ENCODE results near the gene PLXDC2. TPM values are rescaled to one million over a fixed set of nuclear protein-coding genes. Genes with fewer than 3 reads are reported as not detected.
"Not testable (repeated sequence)": the region's sequence is repeated elsewhere in the genome, so short reads cannot be mapped to it uniquely, and the experiment has no call there.

The PLXDC2 gene
- total RNA-seq, 6 donors from 2014 or later: 39.0 to 129 (median 68.0) TPM

GRCh38 chr10:20207653-20208052, 391.4 kb downstream of the PLXDC2 start:
- peak in 1 of 2 donors; percentile 91 for ATAC-seq (ENCODE audit: low FRiP score in 2 of 2)

GRCh38 chr10:20209098-20209497, 392.9 kb downstream of the PLXDC2 start:
- DNase-seq; H3K4me3 ChIP-seq; H3K4me1 ChIP-seq; H3K9me3 ChIP-seq; H3K27ac ChIP-seq; H3K36me3 ChIP-seq; H3K27me3 ChIP-seq; ATAC-seq (ENCODE audit: low FRiP score in 2 of 2): not testable (repeated sequence)
- WGBS, 2 donors: 97 to 98% methylated on average over 7 of the region's 7 CpGs

More at GRCh38 chr10:20207653-20208052, 391.4 kb downstream of the PLXDC2 start:
- TF ChIP-seq POLR2AphosphoS5 (IDR thresholded peaks at IDR 0.05) (no peak), EP300 (IDR thresholded peaks at IDR 0.05) (no peak), POLR2A (IDR thresholded peaks at IDR 0.05) (no peak), CTCF (IDR thresholded peaks at IDR 0.05) (no peak)
- H3K9me3 ChIP-seq: no peaks in the 10 kb centered on the region
- DNase-seq: no peak
- no peak overlapping the region for H3K27ac ChIP-seq
- no peak overlapping the region for H3K4me3 ChIP-seq
- no peaks in the 10 kb centered on the region for H3K27me3 ChIP-seq
- no peaks in the 10 kb centered on the region for H3K4me1 ChIP-seq
- H3K36me3 ChIP-seq: no peaks in the 10 kb centered on the region

- no peak for DNase-seq
- H3K27ac ChIP-seq: no peak overlapping the region
- H3K4me1 ChIP-seq: no peaks in the 10 kb centered on the region
- no peaks in the 10 kb centered on the region for H3K9me3 ChIP-seq
- no peaks in the 10 kb centered on the region for H3K27me3 ChIP-seq
- H3K4me3 ChIP-seq: no peak overlapping the region
- no peaks in the 10 kb centered on the region for H3K36me3 ChIP-seq
- no peak for TF ChIP-seq POLR2AphosphoS5 (IDR thresholded peaks at IDR 0.05)
- TF ChIP-seq POLR2A (IDR thresholded peaks at IDR 0.05): no peak
- no peak for TF ChIP-seq EP300 (IDR thresholded peaks at IDR 0.05)
- no peak for TF ChIP-seq CTCF (IDR thresholded peaks at IDR 0.05)
- 73 to 75% methylated on average over 3 of the region's 3 CpGs for WGBS, 2 donors
- ATAC-seq (ENCODE audit: low FRiP score in 2 of 2): no peak
Observed at GRCh38 chr10:20215547-20216152, 399.4 kb downstream of the PLXDC2 start.

- H3K27ac ChIP-seq: no peak overlapping the region
- TF ChIP-seq POLR2AphosphoS5 (IDR thresholded peaks at IDR 0.05): no peak
- no peak for TF ChIP-seq CTCF (IDR thresholded peaks at IDR 0.05)
- no peak for TF ChIP-seq EP300 (IDR thresholded peaks at IDR 0.05)
Observed at GRCh38 chr10:20221356-20221755, 405.1 kb downstream of the PLXDC2 start.

GRCh38 chr10:20228729-20229128, 412.5 kb downstream of the PLXDC2 start:
- TF ChIP-seq EP300 (IDR thresholded peaks at IDR 0.05) (no peak), POLR2A (IDR thresholded peaks at IDR 0.05) (no peak), CTCF (IDR thresholded peaks at IDR 0.05) (no peak), POLR2AphosphoS5 (IDR thresholded peaks at IDR 0.05) (no peak)
- no peak for DNase-seq
- no peaks in the 10 kb centered on the region for H3K27me3 ChIP-seq
- H3K4me1 ChIP-seq: no peaks in the 10 kb centered on the region
- no peak for ATAC-seq (ENCODE audit: low FRiP score in 2 of 2)
- H3K4me3 ChIP-seq: no peak overlapping the region
- no peak overlapping the region for H3K27ac ChIP-seq
- H3K9me3 ChIP-seq: no peaks in the 10 kb centered on the region
- no peaks in the 10 kb centered on the region for H3K36me3 ChIP-seq

More at GRCh38 chr10:20221356-20221755, 405.1 kb downstream of the PLXDC2 start:
- no peak for DNase-seq
- 36 to 37% methylated on average over 1 of the region's 1 CpG for WGBS, 2 donors
- Histone ChIP-seq H3K9me3 (no peaks in the 10 kb centered on the region), H3K27me3 (no peaks in the 10 kb centered on the region), H3K36me3 (no peaks in the 10 kb centered on the region), H3K4me1 (no peaks in the 10 kb centered on the region), H3K4me3 (no peak overlapping the region)
- no peak for ATAC-seq (ENCODE audit: low FRiP score in 2 of 2)
